ENCODE results near the gene SCEL. TPM values are rescaled to one million over a fixed set of nuclear protein-coding genes. Genes with fewer than 3 reads are reported as not detected.

Gene SCEL
- total and polyA plus RNA-seq, 2 of the 4 experiments (the other 2 are of a cell fraction): not detected

GRCh38 chr13:77554069-77554468 is 18.6 kb downstream of the SCEL start:
- BruUV-seq (replicated peaks): no TSS peak

More at GRCh38 chr13:77554069-77554468, 18.6 kb downstream of the SCEL start:
- no CpG with 5 or more reads among the region's 5 CpGs for WGBS, 2 experiments (ENCODE audit: extremely low coverage in 2 of 2, insufficient read length in 1 of 2)
- H4K91ac ChIP-seq (ENCODE audit: insufficient read depth, low read depth, low read length): no peak overlapping the region
- POLR2A ChIA-PET (ENCODE audit: unreplicated experiment): no interaction called here
- H3K9me1 ChIP-seq (ENCODE audit: insufficient read depth, low read length): no peaks in the 10 kb centered on the region
- H3K14ac ChIP-seq (replicated peaks; ENCODE audit: low read depth, low read length): no peak overlapping the region
- no peaks in the 10 kb centered on the region for H4K20me1 ChIP-seq (ENCODE audit: insufficient read depth, low read length)
- H3K9ac ChIP-seq (ENCODE audit: low read depth, low read length): no peak overlapping the region
- no peak overlapping the region for H3K18ac ChIP-seq (ENCODE audit: low read depth, low read length)
- no peak overlapping the region for H2AFZ ChIP-seq (replicated peaks; ENCODE audit: low read length, poor library complexity)
- no peak for ATAC-seq (ENCODE audit: low read depth)
- no peak overlapping the region for H3K27ac ChIP-seq (ENCODE audit: insufficient read depth, low read length)
- no peaks in the 10 kb centered on the region for H3K9me3 ChIP-seq (ENCODE audit: control insufficient read depth, insufficient read depth, low read length)
- H3K36me3 ChIP-seq (ENCODE audit: control insufficient read depth, insufficient read depth, low read length): no peaks in the 10 kb centered on the region
- in situ Hi-C loops (cut with MboI; ENCODE audit: low sequenced_read_pairs) (no loop called here), dilution Hi-C loops (cut with HindIII; ENCODE audit: low sequenced_read_pairs, unreplicated experiment) (no loop called here), intact Hi-C loops (cut with micrococcal nuclease) (no loop called here)
- H2BK120ac ChIP-seq (ENCODE audit: low read depth, low read length): no peak overlapping the region
- H3K4me3 ChIP-seq (ENCODE audit: insufficient read depth, low read depth, low read length): no peak overlapping the region
- no peaks in the 10 kb centered on the region for H3K27me3 ChIP-seq (ENCODE audit: control insufficient read depth, insufficient read depth, low read length)
- no peak overlapping the region for H3K56ac ChIP-seq (ENCODE audit: extremely low read depth, insufficient read depth, low read length)
- H3K4me1 ChIP-seq (ENCODE audit: control insufficient read depth, insufficient read depth, low read length): no peaks in the 10 kb centered on the region
- H2BK15ac ChIP-seq (ENCODE audit: low read depth, low read length): no peak overlapping the region
- no peak overlapping the region for H2BK5ac ChIP-seq (ENCODE audit: low read depth, low read length, poor library complexity, severe bottlenecking)
- H2AK9ac ChIP-seq (replicated peaks; ENCODE audit: low read depth, low read length, poor library complexity): no peak overlapping the region
- CTCF ChIA-PET: no interaction called here
- no peak for DNase-seq
- H2AK5ac ChIP-seq (ENCODE audit: low read depth, low read length): no peak overlapping the region
- no peak overlapping the region for H4K8ac ChIP-seq (ENCODE audit: low read depth in 2 of 2, low read length in 2 of 2)
- no peaks in the 10 kb centered on the region for H3K79me1 ChIP-seq (ENCODE audit: low read depth in 1 of 2, low read length in 2 of 2)
- H2BK20ac ChIP-seq (ENCODE audit: low read depth, low read length): no peak overlapping the region
- no peak overlapping the region for H3K23ac ChIP-seq (ENCODE audit: low read depth, low read length)
- no peak for TF ChIP-seq BHLHE40 (IDR thresholded peaks at IDR 0.05; ENCODE audit: low read depth, low read length)
- TF ChIP-seq, protein P1, sequence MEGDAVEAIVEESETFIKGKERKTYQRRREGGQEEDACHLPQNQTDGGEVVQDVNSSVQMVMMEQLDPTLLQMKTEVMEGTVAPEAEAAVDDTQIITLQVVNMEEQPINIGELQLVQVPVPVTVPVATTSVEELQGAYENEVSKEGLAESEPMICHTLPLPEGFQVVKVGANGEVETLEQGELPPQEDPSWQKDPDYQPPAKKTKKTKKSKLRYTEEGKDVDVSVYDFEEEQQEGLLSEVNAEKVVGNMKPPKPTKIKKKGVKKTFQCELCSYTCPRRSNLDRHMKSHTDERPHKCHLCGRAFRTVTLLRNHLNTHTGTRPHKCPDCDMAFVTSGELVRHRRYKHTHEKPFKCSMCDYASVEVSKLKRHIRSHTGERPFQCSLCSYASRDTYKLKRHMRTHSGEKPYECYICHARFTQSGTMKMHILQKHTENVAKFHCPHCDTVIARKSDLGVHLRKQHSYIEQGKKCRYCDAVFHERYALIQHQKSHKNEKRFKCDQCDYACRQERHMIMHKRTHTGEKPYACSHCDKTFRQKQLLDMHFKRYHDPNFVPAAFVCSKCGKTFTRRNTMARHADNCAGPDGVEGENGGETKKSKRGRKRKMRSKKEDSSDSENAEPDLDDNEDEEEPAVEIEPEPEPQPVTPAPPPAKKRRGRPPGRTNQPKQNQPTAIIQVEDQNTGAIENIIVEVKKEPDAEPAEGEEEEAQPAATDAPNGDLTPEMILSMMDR (conservative IDR thresholded peaks at IDR 0.05; ENCODE audit: low read depth, low read length): no peak
- TF ChIP-seq POLR2A (IDR thresholded peaks at IDR 0.05; ENCODE audit: low read depth, low read length): no peak
- TF ChIP-seq MXI1 (IDR thresholded peaks at IDR 0.05; ENCODE audit: borderline replicate concordance, low read depth, low read length): no peak
- no peak for TF ChIP-seq RFX5 (IDR thresholded peaks at IDR 0.05; ENCODE audit: low read depth, low read length)
- TF ChIP-seq FOS (IDR thresholded peaks at IDR 0.05; ENCODE audit: low read depth, low read length): no peak
- H3K4ac ChIP-seq (ENCODE audit: low read depth, low read length): no peak overlapping the region
- H3K4me2 ChIP-seq (ENCODE audit: low read depth, low read length): no peak overlapping the region
- H4K5ac ChIP-seq (ENCODE audit: low read depth, low read length): no peak overlapping the region

Measured in IMR-90 (cell line).